ENCODE measurements around the gene FHL3. TPM values are rescaled to one million over a fixed set of nuclear protein-coding genes. Genes with fewer than 3 reads are reported as not detected.

Gene FHL3
- total and polyA plus RNA-seq, 2 of the 4 experiments (the other 2 are of a cell fraction), result 11.5 to 27.1 TPM

Small RNA genes lying within 50 kb of the gene (microRNA-seq; reads per million reads assigned to microRNA genes)
- gene RF00017 (ENCODE audit: insufficient read depth, insufficient read length) (not detected), gene RNU6-510P (ENCODE audit: insufficient read depth, insufficient read length) (not detected)

Small RNA genes lying within 50 kb of the gene (small RNA-seq; reads per million reads assigned to genes)
- gene RF00017 (0 reads per million in 5 experiments), gene RNU6-510P (0 to 0.60 (median 0) reads per million in 5 experiments)

Other genes starting within 250 kb of the FHL3 start
- gene EPHA10, start 240.4 kb downstream of the FHL3 start, total RNA-seq (2012; rRNA removed), result not detected in 2 replicates
- not detected in 2 replicates for gene EPHA10, start 240.4 kb downstream of the FHL3 start, polyA plus RNA-seq (2012; rRNA removed)
- gene MANEAL, start 211.7 kb downstream of the FHL3 start, total RNA-seq (2012; rRNA removed), result 0.28 and 0.54 TPM in 2 replicates
- gene MANEAL, start 211.7 kb downstream of the FHL3 start, polyA plus RNA-seq (2012; rRNA removed), result 0.46 and 0.55 TPM in 2 replicates
- gene C1orf122, start 197.7 kb downstream of the FHL3 start, total RNA-seq (2012; rRNA removed), result 2.0 and 2.2 TPM in 2 replicates
- gene C1orf122, start 197.7 kb downstream of the FHL3 start, polyA plus RNA-seq (2012; rRNA removed), result 13.6 and 27.6 TPM in 2 replicates
- gene YRDC, start 197.3 kb downstream of the FHL3 start, total RNA-seq (2012; rRNA removed), result 19.2 and 21.7 TPM in 2 replicates
- 21.0 and 25.0 TPM in 2 replicates for gene YRDC, start 197.3 kb downstream of the FHL3 start, polyA plus RNA-seq (2012; rRNA removed)
- gene MTF1, start 145.9 kb downstream of the FHL3 start, total RNA-seq (2012; rRNA removed), result 2.2 and 2.3 TPM in 2 replicates
- 4.7 and 5.0 TPM in 2 replicates for gene MTF1, start 145.9 kb downstream of the FHL3 start, polyA plus RNA-seq (2012; rRNA removed)
- 17.2 and 20.4 TPM in 2 replicates for gene INPP5B, start 58.5 kb downstream of the FHL3 start, total RNA-seq (2012; rRNA removed)
- 8.0 and 9.4 TPM in 2 replicates for gene INPP5B, start 58.5 kb downstream of the FHL3 start, polyA plus RNA-seq (2012; rRNA removed)
- gene SF3A3, start 15.5 kb downstream of the FHL3 start, total RNA-seq (2012; rRNA removed), result 90.0 and 109 TPM in 2 replicates
- gene SF3A3, start 15.5 kb downstream of the FHL3 start, polyA plus RNA-seq (2012; rRNA removed), result 35.7 and 39.9 TPM in 2 replicates
- gene UTP11, start 7.2 kb upstream of the FHL3 start, total RNA-seq (2012; rRNA removed), result 27.8 and 58.3 TPM in 2 replicates
- 19.3 and 22.0 TPM in 2 replicates for gene UTP11, start 7.2 kb upstream of the FHL3 start, polyA plus RNA-seq (2012; rRNA removed)
- not detected in 2 replicates for gene POU3F1, start 41.3 kb upstream of the FHL3 start, total RNA-seq (2012; rRNA removed)
- not detected in 2 replicates for gene POU3F1, start 41.3 kb upstream of the FHL3 start, polyA plus RNA-seq (2012; rRNA removed)

All from IMR-90 (cell line).